ENCODE measurements around the gene CNKSR3.

CNKSR3 gene

DNA sequence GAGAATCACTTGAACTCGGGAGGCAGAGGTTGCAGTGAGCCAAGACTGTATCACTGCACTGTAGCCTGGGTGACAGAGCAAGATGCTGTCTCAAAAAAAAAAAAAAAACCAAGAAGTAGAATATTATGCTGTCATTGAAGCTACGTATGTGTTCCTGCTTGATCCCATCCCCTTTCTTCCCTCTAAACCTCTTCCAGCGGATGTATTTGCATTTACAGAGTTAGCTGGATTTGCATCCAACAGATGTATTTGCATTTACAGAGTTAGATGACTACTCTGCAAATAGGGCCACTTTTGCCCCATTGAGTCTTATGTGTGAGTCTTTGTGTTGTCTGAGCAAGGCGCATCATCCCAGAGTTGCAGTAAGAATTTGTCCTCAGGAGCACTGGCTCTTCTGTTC is 128.9 kb downstream of the CNKSR3 start:
- DNase-seq (ENCODE audit: low read depth): no peak

DNA sequence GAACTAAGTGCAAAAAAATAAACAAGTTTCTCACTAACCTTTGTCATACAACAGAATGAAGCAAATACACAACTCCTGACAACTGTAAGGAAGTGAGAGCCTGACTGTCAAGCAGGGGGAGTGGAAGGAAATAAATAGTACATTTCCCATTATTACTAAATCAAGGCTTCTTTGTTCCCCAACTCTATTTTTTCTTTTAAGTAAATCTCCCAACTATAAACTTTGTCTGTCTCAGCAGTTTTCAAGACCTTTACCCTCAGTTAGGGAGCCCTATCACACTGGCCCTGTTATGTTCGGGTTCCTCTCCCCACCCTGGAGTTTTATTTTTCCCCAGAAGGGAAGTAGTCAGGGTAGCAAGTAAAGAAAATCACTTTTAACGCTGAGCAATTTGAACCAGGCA is 129.7 kb downstream of the CNKSR3 start:
- no peak for DNase-seq (ENCODE audit: low read depth)

GRCh38 chr6:154379585-154379984 is 130.9 kb downstream of the CNKSR3 start:
- no peak for DNase-seq (ENCODE audit: low read depth)

- DNase-seq (ENCODE audit: low read depth): no peak
Measured at GRCh38 chr6:154378518-154378917, 132.0 kb downstream of the CNKSR3 start.

- DNase-seq (ENCODE audit: low read depth): no peak
Measured at GRCh38 chr6:154377726-154378125, 132.8 kb downstream of the CNKSR3 start.

- DNase-seq (ENCODE audit: low read depth): no peak
Measured at GRCh38 chr6:154373971-154374370, 136.5 kb downstream of the CNKSR3 start.

DNA sequence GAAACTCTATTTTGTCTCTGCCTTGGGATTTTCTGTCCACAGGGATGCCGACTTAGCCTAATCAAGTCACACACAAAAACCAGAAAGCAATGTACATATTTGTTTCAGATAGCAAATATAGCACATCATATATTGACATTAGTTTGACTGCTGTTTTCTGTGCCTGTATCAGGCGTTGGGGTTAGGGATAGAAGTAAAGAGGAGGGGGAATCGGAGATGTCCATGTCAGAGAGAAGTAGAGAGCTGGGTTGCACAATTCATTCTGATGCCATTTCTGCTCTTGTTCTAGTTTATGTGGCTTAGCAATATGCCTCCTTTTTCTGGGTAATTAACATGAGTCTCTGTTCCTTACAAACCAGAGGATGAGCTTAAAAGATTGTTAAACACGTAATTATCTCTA is 139.2 kb downstream of the CNKSR3 start:
- no peak for DNase-seq (ENCODE audit: low read depth)

DNA sequence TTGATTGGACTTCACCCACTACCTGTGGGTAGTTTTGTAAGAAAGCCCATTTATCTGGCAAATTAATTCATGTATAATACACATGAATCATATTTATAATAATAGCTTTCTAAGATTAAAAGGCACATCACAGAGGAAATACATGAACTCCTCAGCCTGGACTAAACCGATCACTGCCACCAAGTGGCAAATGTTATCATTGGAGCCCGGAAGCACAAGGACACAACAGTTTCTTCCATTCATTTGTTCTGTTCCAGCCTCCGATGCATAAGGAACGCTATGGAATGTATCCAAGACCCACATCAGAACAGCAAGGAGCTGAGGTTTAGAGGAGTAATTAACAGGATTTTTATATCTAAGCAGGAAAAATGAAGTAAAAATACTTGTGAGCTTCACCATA is 139.9 kb downstream of the CNKSR3 start:
- peak; percentile 45 for DNase-seq (ENCODE audit: low read depth)

DNA sequence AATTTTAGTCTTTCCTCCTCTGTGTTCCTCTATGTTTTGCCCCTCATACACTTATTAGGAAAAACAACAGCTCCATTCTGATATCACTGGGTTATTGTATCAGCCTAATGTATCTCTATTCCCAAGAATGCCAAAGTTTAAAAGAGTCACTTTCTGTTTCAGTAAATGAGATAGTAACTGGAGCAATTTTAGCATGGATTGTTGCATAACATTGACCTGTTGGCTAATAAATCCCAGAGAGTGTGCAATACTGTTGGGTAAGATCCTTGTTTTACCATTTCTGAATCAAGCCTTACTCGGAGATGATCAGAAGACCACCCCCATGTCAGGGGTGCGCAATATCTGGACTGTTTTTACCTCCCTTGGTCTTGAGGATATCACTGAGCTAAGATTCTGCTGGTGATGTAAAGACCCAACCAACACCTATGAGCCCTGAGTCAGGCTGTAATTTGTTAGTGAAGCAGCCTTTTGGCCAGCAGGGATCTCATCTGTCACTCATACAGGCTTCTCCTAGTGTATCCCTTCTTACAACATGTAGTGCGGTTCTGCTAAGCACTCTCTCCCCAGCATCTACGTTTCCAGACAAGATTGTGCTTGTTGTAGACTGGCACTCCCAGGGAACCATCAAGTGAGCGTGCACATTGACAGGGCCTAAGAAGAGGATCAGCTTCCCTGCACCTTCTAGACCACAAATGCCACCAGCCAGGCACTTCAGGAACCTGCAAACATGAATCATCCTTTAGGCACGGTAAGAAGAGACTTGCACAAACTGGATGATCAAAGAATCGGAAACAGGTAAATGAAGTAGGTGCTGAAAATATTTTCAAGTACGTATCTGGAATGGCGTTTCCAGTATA is 142.4 kb downstream of the CNKSR3 start:
- no peak for DNase-seq (ENCODE audit: low read depth)

GRCh38 chr6:154367336-154367735 is 143.1 kb downstream of the CNKSR3 start:
- no peak for DNase-seq (ENCODE audit: low read depth)

GRCh38 chr6:154363821-154364220 is 146.7 kb downstream of the CNKSR3 start:
- no peak for DNase-seq (ENCODE audit: low read depth)

DNA sequence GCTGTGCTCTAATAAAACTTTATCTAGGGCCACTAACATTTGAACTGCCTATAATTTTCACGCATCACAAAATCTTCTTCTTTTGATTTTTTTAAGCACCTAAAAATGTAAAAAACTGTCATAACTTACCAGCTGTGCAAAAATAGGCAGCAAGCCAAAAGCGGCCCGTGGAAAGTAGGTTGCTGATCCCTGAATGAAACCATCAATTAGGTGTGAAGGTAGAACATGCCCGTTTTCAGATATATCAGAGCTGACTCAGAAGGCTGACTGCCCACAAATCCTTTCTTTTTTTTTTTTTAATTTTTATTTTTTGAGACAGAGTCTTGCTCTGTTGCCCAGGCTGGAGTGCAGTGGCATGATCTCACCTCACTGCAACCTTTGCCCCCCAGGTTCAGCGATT is 149.0 kb downstream of the CNKSR3 start:
- DNase-seq (ENCODE audit: low read depth): no peak

GRCh38 chr6:154360476-154360875 is 150.0 kb downstream of the CNKSR3 start:
- DNase-seq (ENCODE audit: low read depth): no peak

GRCh38 chr6:154359679-154360078 is 150.8 kb downstream of the CNKSR3 start:
- no peak for DNase-seq (ENCODE audit: low read depth)

DNA sequence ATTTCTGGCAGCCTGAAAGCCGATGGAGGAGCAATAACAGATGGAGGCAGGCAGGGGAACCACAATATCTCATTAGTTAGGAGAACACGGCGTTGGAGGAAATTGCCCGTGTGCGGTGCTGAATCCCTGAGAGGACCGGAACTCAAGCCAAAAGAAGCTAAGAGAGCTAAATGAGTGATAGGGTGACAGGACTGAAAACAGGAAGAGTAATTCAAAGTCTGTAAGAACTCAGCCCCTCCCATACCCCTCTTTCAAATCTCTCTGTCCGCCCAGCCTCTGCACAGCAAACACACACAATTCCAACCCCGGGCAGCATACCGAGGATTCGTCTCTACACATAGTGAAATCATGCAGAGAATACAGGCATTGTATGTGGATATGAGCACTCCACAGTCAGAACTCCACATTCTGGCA is 151.3 kb downstream of the CNKSR3 start:
- DNase-seq (ENCODE audit: low read depth): no peak

GRCh38 chr6:154358019-154358545 is 152.4 kb downstream of the CNKSR3 start:
- no peak for DNase-seq (ENCODE audit: low read depth)

DNA sequence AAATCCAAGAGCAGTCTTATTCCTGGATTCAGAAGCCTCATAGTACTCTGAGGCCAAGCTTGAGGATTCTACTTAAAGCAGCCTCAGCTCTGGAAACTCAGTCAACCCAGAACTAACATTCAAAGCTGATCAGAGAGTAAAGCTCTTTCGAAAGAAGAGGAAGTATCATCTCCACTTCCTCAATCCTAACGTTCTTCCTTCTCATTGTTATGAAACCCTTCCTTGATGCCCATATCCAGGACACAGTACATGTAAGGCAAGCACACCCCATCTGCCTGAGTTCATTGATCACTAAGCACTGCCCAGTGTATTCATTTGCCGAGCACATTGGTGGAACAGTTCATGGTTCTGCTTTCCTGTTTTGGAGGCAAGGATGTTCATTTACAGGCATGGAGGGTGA is 153.8 kb downstream of the CNKSR3 start, which contains the start of gene IPCEF1:
Gene IPCEF1 (minus strand): TSS at position 114 of the 400 bp plus-strand sequence. CDS start 90,856 bp downstream, outside the sequence.
- no peak for DNase-seq (ENCODE audit: low read depth)

GRCh38 chr6:154356113-154356512 is 154.4 kb downstream of the CNKSR3 start:
- DNase-seq (ENCODE audit: low read depth): no peak

DNA sequence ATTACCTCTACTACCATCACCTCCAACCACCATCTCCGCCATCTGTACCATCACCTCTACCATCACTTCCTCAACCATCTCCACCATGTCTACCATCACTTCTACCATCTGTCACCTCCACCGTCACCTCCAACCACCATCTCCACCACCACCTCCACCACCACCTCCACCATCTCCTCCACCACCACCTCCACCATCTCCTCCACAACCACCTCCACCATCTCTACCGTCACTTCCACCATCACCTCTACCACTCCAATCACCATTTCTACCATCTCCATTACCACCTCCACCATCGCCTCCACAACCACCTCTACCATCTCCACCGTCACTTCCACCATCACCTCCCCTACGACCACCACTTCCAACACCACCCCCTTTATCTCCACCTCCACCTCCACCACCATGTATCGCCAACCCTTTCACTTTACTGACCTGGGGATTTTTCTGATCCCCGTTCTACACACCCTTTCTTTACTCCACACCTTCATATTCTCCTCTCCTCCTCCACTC is 156.2 kb downstream of the CNKSR3 start:
- DNase-seq (ENCODE audit: low read depth): no peak

- no peak for DNase-seq (ENCODE audit: low read depth)
Measured at GRCh38 chr6:154353626-154354025, 156.9 kb downstream of the CNKSR3 start.

GRCh38 chr6:154352898-154353585 is 157.4 kb downstream of the CNKSR3 start:
- DNase-seq (ENCODE audit: low read depth): no peak

DNA sequence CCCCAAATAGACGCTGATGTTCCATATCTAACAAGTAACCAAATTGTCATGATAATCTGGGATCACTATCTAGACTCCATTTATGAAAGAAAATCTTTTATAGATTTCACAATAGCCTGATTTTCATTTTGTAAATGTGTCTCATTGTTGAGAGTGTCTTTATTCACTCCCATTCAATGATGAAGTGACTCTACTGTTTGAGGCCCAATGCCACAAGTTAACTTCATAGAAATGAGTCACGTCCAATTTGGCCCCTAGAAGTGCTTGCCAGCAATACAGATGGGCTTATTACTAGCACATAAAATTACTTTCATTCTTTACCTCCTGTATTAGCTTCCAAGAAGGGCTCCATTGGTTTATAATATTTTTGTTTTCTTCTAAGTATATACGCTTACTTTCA is 160.2 kb downstream of the CNKSR3 start:
- peak; percentile 28 for DNase-seq (ENCODE audit: low read depth)

DNA sequence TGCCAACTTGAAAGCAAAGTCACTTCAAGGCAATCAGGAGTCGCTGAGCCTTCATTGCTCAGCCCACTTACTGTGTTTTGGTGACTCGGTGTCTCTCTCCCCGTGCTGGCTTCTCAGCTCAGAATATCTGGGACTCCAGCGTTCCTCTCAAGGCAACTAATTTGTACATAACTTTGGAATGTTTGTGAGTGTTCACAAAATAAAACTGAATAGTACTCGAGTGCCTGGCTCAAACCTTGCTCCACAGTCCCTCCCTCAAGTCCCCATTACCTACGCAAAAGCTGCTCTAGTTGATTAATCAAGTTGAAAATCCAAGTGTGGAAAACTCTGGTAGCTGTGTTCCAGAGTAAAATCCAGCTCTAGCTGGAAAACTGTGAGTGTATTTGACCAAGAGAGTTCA is 162.5 kb downstream of the CNKSR3 start:
- DNase-seq (ENCODE audit: low read depth): no peak

Data from stromal cell of bone marrow (primary cell).